ENCODE measurements around the gene SPTBN1.

Gene SPTBN1

GRCh38 chr2:54615832-54616534 is 159.9 kb downstream of the SPTBN1 start:
- DNase-seq = no peak

GRCh38 chr2:54617409-54617808 is 161.3 kb downstream of the SPTBN1 start:
- DNase-seq = no peak

GRCh38 chr2:54618646-54619565 is 162.8 kb downstream of the SPTBN1 start:
- no peak for DNase-seq

GRCh38 chr2:54619660-54620231 is 163.6 kb downstream of the SPTBN1 start:
- DNase-seq = no peak

GRCh38 chr2:54620948-54621347 is 164.8 kb downstream of the SPTBN1 start:
- DNase-seq = no peak

- DNase-seq = no peak
Measured at GRCh38 chr2:54624591-54625071, 168.5 kb downstream of the SPTBN1 start.

- no peak for DNase-seq
Measured at GRCh38 chr2:54626131-54626530, 170.0 kb downstream of the SPTBN1 start.

- DNase-seq = no peak
Measured at GRCh38 chr2:54626884-54627283, 170.8 kb downstream of the SPTBN1 start.

- no peak for DNase-seq
Measured at GRCh38 chr2:54627973-54628372, 171.8 kb downstream of the SPTBN1 start.

- DNase-seq = no peak
Measured at GRCh38 chr2:54628418-54628817, 172.3 kb downstream of the SPTBN1 start.

- DNase-seq = no peak
Measured at GRCh38 chr2:54628957-54629356, 172.8 kb downstream of the SPTBN1 start.

- DNase-seq = no peak
Measured at GRCh38 chr2:54629390-54629789, 173.3 kb downstream of the SPTBN1 start.

- no peak for DNase-seq
Measured at GRCh38 chr2:54629914-54630857, 174.1 kb downstream of the SPTBN1 start.

GRCh38 chr2:54630858-54631497 is 174.9 kb downstream of the SPTBN1 start:
- DNase-seq = no peak

- no peak for DNase-seq
Measured at GRCh38 chr2:54631755-54632154, 175.6 kb downstream of the SPTBN1 start.

- no peak for DNase-seq
Measured at GRCh38 chr2:54632733-54633692, 176.9 kb downstream of the SPTBN1 start.

GRCh38 chr2:54634021-54634420 is 177.9 kb downstream of the SPTBN1 start:
- DNase-seq = no peak

GRCh38 chr2:54634564-54635511 is 178.7 kb downstream of the SPTBN1 start:
- peak; percentile 28 for DNase-seq

- DNase-seq = no peak
Measured at GRCh38 chr2:54635554-54636152, 179.5 kb downstream of the SPTBN1 start.

Data from NCI-H510A (cell line).